Stimulated activated CD8-positive, alpha-beta memory T cell treated with anti-CD3 and anti-CD28 coated beads, Interleukin-7, amount 100 ng/mL, for 48 hours (primary cell): ENCODE measurements around the gene PTPRCAP.
A peak's percentile ranks its signal among the peaks of the same experiment; 100 is the strongest.
"Not testable (repeated sequence)": the region's sequence is repeated elsewhere in the genome, so short reads cannot be mapped to it uniquely, and the experiment has no call there.

Experiments
- DNase-seq, 2 donors: peaks; one replicate each; pipeline ENCODE4 v3.0.0-alpha.2; 2020; ENCODE audit warnings: low read depth in 1 of 2; ENCODE audit errors: extremely low read depth in 1 of 2

PTPRCAP gene

GRCh38 chr11:67465530-67465929, 28.0 kb upstream of the PTPRCAP start:
- not testable (repeated sequence) for DNase-seq

DNA sequence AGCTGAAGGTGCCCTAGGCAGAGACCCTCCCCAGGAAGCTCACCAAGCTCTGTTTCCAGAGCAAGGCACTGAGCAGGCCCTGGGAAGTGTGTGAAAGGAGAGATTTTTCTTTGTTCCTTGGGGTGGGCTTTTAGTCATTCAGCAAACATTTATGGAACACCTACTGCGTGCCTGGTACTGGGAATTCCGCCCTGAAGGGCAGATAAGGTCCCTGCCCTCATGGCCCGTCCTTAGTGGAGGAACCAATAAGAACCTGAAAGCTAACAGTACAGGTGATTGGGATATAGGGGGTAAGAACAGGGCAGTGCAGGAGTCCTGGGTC, 27.7 kb upstream of the PTPRCAP start:
- DNase-seq = no peak

- peak; percentile 84 to 91 for DNase-seq
Measured at GRCh38 chr11:67464411-67465188, 27.1 kb upstream of the PTPRCAP start.

DNA sequence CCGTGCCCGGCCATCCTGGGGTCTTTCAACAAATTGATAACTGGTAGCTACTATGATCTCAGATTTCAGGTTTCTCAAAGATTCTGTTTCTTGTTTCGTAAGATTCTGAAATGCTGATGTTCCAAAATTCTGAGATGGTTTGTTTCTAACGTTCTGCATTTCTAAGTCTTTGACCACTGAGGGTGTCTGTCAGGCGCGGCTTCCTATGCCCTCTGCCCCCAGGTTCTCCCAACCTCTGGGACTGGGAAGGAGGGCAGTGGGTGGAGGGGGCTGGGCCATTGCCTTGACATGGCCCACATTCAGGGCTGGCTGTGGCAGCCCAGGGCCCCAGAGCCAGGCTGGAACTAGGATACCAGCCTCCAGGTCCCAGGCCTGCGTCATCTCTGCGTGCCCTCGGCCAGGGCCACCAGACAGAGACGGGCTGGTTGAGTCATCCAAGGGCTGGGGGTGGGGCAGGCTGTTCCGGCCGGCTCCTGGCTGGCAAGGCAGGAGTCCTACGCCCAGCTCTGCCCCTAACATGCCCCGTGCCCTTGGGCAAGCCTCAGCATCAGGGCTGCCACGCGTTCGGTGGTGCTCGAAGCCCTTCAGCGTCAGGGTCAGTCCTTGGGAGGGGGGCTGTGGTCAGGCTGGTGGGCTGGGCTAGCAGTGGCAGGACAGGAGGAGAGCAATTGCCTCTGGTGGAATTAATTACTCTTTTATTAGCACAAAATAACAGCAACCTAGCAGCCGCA, 26.4 kb upstream of the PTPRCAP start:
- DNase-seq = no peak

GRCh38 chr11:67463186-67463585, 25.7 kb upstream of the PTPRCAP start:
- no peak for DNase-seq

- no peak for DNase-seq
Measured at GRCh38 chr11:67458266-67458665, 20.8 kb upstream of the PTPRCAP start.

GRCh38 chr11:67457453-67457852, 20.0 kb upstream of the PTPRCAP start:
- no peak for DNase-seq

GRCh38 chr11:67456068-67456705, 18.7 kb upstream of the PTPRCAP start:
- no peak for DNase-seq

DNA sequence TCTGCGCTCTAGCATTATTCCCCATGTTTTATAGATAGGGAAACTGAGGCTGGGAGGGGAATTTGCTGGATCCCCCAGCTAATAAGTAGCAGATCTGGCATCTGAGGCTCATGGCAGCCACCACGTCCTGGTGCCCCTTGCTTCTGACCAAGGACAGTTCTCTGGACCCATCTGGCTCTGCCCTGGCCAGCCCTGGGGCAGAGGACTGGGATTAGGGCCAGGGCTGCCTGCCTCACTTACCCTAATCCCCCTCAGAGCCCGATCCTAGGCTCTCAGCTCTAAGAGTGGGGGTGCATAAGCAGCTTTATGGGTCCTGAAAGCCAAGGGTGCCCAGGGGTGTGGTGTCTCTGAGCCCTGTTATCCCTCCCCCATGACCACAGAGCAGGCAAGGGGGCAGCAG, 17.6 kb upstream of the PTPRCAP start, which contains the start of gene CABP4:
TSS of gene CABP4 (plus strand) at position 301 of the 400 bp plus-strand sequence. CDS start at position 371, 70 bp downstream.
- no peak for DNase-seq

- DNase-seq = no peak
Measured at GRCh38 chr11:67453816-67454732, 16.6 kb upstream of the PTPRCAP start.

DNA sequence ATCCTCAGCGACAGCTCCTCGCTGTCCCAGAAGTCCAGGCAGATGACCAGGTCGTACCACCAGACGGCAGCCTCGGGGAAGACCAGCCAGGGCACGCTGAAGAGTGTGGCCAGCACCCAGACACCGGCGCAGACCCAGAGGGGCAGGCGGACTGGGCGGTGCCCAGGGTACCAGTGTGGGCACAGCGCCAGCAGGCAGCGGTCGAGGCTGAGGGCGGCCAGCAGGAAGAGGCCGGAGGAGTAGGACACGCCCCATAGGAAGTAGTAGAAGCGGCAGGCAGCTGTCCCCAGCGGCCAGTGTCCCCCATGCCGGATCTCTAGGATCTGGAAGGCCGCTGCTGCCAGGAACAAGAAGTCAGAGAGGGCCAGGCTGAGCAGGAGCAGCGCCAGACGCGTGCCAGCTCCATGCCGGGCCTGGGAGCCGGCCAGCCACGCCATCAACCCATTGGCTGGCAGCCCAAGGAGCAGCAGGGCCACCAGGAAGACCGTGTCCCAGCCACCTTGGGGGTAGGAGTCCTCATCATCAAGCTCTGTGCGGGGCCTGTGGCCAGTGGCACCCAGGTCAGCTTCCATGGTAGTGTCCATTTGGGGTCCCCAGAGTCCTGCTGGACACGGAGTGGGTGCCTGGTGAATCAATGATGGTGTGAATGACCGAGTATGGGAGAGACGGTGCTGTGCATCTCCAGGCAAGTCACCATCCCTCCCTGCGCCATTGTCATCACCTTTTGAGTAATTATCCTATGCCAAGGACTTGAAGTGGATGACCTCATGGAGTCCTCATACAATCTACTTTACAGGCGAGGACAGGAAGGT, 14.9 kb upstream of the PTPRCAP start, which contains the start of gene GPR152:
TSS of gene GPR152 (minus strand) at position 589 of the 812 bp plus-strand sequence. CDS start at position 584, 5 bp downstream.
- no peak for DNase-seq

DNA sequence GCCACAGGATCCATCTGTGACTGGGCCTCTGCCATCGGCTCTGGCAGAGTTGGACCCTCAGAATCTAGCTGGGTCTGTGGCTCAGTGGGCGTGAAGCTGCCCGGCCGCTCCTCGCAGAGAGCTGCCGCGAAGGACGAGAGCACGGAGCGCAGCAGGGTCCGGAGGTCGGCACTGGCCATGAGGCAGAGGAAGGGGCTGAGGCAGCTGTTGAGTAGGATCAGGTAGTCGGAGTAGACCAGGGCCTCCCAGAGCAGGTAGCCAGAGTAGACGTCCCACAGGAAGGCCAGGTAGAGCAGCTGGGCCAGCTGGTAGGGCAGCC, 14.1 kb upstream of the PTPRCAP start:
- no peak for DNase-seq

- no peak for DNase-seq
Measured at GRCh38 chr11:67450796-67451657, 13.5 kb upstream of the PTPRCAP start.

GRCh38 chr11:67449116-67449844, 11.8 kb upstream of the PTPRCAP start:
- no peak for DNase-seq

- DNase-seq = no peak
Measured at GRCh38 chr11:67448220-67448609, 10.7 kb upstream of the PTPRCAP start.

DNA sequence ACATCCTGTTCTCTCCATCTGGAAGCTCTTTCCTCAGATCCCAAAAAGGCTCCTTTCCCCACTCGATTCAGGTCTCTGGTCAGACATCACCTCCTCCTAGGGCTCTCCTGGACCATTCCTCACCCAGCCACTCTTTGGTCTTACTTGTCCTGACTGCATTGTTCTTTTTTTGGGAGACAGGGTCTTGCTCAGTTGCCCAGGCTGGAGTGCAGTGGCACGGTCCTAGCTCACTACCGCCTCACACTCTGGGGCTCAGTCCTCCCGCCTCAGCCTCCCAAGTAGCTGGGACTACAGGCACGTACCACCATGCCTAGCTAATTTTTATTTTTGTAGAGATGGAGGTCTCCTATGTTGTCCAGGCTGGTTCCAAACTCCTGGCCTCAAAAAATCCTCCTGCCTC, 8.0 kb upstream of the PTPRCAP start:
- DNase-seq = no peak

GRCh38 chr11:67442504-67443404, 5.3 kb upstream of the PTPRCAP start:
- DNase-seq = no peak
